ENCODE measurements around the gene SMYD4. TPM values are rescaled to one million over a fixed set of nuclear protein-coding genes. Genes with fewer than 3 reads are reported as not detected.
A peak's percentile ranks its signal among the peaks of the same experiment; 100 is the strongest.
"Not testable (repeated sequence)": the region's sequence is repeated elsewhere in the genome, so short reads cannot be mapped to it uniquely, and the experiment has no call there.

SMYD4 gene
- total RNA-seq, 4 donors from 2014 or later, result 15.1 to 18.1 (median 16.7) TPM

DNA sequence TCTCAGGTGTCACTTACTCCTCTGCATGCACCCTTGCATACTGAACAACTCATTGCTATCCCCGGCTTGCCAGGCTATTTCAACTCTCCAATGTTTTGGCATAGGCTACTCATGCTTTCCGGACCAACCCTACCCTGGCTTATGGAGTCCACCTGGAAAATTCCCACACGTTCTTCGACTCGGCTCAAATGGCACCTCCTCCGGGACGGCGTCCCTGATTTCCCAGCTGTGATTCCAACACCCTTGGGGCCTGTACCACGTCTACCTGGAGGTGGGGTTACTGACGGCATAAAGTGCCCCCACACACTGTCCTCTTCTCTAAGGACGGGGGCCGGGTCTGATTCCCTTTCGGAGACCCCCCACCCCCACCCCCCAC, 498 bp downstream of the SMYD4 start:
- in situ Hi-C loops (cut with MboI; ENCODE audit: low sequenced_read_pairs in 4 of 4) (no loop called here), intact Hi-C loops (cut with DNase I; ENCODE audit: low total_unique reads) (loop anchor here (5.0 kb wide), 1 partner anchor 42 kb away; no protein-coding TSS in a partner anchor)
- Histone ChIP-seq H3K27me3 (no peaks in the 10 kb centered on the region), H3K9me3 (no peaks in the 10 kb centered on the region), H3K4me3 (peak overlapping the region; percentile 82 to 93 (median 92)), H3K36me3 (peaks cover 0 to 29% of the 10 kb centered on the region in 2 donors), H3K27ac (peak overlapping the region; percentile 95 to 98 (median 96)), H3K4me1 (peaks cover 13 to 15% of the 10 kb centered on the region in 2 donors)
- TF ChIP-seq, protein P1, sequence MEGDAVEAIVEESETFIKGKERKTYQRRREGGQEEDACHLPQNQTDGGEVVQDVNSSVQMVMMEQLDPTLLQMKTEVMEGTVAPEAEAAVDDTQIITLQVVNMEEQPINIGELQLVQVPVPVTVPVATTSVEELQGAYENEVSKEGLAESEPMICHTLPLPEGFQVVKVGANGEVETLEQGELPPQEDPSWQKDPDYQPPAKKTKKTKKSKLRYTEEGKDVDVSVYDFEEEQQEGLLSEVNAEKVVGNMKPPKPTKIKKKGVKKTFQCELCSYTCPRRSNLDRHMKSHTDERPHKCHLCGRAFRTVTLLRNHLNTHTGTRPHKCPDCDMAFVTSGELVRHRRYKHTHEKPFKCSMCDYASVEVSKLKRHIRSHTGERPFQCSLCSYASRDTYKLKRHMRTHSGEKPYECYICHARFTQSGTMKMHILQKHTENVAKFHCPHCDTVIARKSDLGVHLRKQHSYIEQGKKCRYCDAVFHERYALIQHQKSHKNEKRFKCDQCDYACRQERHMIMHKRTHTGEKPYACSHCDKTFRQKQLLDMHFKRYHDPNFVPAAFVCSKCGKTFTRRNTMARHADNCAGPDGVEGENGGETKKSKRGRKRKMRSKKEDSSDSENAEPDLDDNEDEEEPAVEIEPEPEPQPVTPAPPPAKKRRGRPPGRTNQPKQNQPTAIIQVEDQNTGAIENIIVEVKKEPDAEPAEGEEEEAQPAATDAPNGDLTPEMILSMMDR (IDR thresholded peaks at IDR 0.05 in 4 of 5, conservative IDR thresholded peaks at IDR 0.05 in 1 of 5), result no peak
- TF ChIP-seq POLR2A (IDR thresholded peaks at IDR 0.05), result no peak
- ATAC-seq (peak; percentile 77 to 78), DNase-seq (peak; percentile 46 to 81)

DNA sequence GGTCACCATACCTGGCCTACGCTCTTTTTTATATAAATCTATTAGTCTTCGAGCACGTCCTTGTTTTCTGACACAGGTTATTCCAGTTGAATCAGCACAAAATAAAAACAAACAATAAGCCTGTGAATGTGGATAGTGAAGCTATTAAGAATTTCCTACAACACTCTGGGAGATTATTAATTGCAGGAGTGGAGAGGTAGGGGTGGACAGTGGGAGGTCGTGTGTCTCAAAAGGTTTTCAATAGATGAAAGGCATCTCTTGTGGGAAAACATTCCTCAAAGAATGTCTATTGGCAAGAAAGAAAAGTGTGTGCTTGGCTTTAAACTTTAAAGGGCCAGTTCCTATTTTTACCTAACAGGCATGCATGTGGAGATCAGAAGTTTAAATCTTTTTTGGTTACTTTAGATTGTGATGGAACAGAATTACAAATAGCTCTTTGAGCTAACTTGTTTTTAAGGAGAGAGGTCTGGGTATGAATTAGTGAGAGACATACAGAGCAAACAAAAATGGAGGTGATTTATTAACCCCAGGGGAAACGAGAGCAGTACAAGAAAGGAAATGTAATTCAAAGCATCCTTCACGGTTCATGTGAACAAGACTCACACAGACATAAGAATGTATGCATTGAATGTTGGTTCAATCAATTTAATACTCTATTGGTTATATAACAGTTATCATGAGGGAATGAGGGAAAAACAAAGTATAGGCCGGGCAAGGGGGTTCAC, 9.0 kb downstream of the SMYD4 start:
- H3K9me3 ChIP-seq, result no peaks in the 10 kb centered on the region
- in situ Hi-C loops (cut with MboI; ENCODE audit: low sequenced_read_pairs in 4 of 4) (no loop called here), intact Hi-C loops (cut with DNase I; ENCODE audit: low total_unique reads) (no loop called here)
- TF ChIP-seq POLR2A (IDR thresholded peaks at IDR 0.05), result no peak
- TF ChIP-seq, protein P1 (IDR thresholded peaks at IDR 0.05 in 4 of 5, conservative IDR thresholded peaks at IDR 0.05 in 1 of 5), result no peak
- no peak overlapping the region for H3K4me3 ChIP-seq
- H3K27ac ChIP-seq, result no peak overlapping the region
- peaks cover 3 to 6% of the 10 kb centered on the region in 2 donors for H3K4me1 ChIP-seq
- H3K36me3 ChIP-seq, result peaks cover 0 to 13% of the 10 kb centered on the region in 2 donors
- H3K27me3 ChIP-seq, result no peaks in the 10 kb centered on the region
- DNase-seq (no peak), ATAC-seq (no peak)

DNA sequence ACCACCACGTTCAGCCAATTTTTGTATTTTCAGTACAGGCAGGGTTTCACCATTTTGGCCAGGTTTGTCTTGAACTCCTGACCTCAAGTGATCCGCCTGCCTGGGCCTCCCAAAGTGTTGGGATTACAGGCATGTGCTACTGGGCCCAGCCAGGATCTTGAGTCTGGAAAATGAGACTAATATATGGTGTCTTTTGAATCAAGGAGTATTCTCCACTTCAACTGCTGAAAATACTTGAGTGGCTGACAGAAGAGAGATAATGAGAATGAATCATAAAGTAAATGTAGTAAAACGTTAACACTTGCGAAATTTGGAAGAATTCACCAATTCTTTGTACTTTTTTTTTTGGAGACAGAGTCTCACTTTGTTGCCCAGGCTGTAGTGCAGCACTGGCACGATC, 16.6 kb downstream of the SMYD4 start:
- DNase-seq, result no peak
- no peaks in the 10 kb centered on the region for H3K27me3 ChIP-seq
- H3K9me3 ChIP-seq, result no peaks in the 10 kb centered on the region
- in situ Hi-C loops (cut with MboI; ENCODE audit: low sequenced_read_pairs in 4 of 4) (no loop called here), intact Hi-C loops (cut with DNase I; ENCODE audit: low total_unique reads) (no loop called here)
- TF ChIP-seq POLR2A (IDR thresholded peaks at IDR 0.05), result no peak
- TF ChIP-seq, protein P1 (IDR thresholded peaks at IDR 0.05 in 4 of 5, conservative IDR thresholded peaks at IDR 0.05 in 1 of 5), result no peak
- H3K27ac ChIP-seq, result peak overlapping the region; percentile 81 to 84 (median 82)
- H3K36me3 ChIP-seq, result peaks cover 0 to 15% of the 10 kb centered on the region in 2 donors
- H3K4me3 ChIP-seq, result no peak overlapping the region
- ATAC-seq, result no peak
- H3K4me1 ChIP-seq, result peaks cover 7 to 12% of the 10 kb centered on the region in 2 donors

DNA sequence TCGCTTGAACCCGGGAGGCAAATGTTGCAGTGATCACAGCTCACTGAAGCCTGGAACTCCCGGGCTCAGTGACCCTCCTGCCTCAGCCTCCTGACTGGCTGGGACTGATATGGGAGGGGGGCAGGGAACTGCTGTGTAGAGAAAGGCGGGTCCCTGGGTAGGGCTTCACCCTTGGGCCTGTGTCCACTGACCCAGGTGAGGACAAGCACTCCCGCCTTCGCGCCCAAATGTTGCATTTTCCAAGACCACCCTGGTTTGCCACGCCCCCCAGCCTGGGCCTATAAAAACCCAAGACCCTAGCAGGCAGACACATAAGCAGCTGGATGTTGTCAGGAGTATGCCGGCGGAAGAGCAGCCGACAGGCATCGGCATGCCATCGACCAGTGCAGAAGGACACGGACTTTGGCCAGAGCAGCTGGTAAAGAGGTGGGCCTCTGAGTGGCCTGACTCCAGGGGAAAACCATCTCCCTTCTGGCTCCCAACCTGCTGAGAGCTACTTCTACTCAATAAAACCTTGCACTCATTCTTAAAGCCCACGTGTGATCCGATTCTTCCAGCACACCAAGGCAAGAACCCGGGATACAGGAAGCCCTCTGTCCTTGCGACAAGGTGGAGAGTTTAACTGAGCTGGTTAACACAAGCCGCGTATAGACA, 19.1 kb downstream of the SMYD4 start:
- Histone ChIP-seq H3K36me3 (peaks cover 0 to 22% of the 10 kb centered on the region in 2 donors), H3K27me3 (no peaks in the 10 kb centered on the region), H3K27ac (no peak overlapping the region), H3K4me1 (peaks cover 2 to 7% of the 10 kb centered on the region in 2 donors), H3K4me3 (no peak overlapping the region), H3K9me3 (no peaks in the 10 kb centered on the region)
- ATAC-seq (no peak), DNase-seq (no peak)
- in situ Hi-C loops (cut with MboI; ENCODE audit: low sequenced_read_pairs in 4 of 4), result no loop called here
- TF ChIP-seq POLR2A (IDR thresholded peaks at IDR 0.05), result no peak
- TF ChIP-seq, protein P1 (IDR thresholded peaks at IDR 0.05 in 4 of 5, conservative IDR thresholded peaks at IDR 0.05 in 1 of 5), result no peak
- intact Hi-C loops (cut with DNase I; ENCODE audit: low total_unique reads), result no loop called here

DNA sequence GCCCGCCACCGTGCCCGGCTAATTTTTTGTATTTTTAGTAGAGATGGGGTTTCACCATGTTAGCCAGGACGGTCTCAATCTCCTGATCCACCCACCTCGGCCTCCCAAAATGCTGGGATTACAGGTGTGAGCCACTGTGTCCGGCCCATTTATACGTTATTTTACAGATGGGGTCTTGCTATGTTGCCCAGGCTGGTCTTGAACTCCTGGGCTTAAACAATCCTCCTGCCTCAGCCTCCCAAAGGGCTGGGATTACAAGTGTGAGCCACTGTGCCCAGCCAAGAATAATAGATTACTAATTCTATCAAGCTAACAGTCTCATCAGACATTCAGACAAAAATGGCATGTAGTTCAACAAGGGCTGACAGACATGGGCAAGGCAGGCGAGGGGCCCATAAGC, 19.9 kb downstream of the SMYD4 start:
- intact Hi-C loops (cut with DNase I; ENCODE audit: low total_unique reads); H3K4me3 ChIP-seq; in situ Hi-C loops (cut with MboI; ENCODE audit: low sequenced_read_pairs in 4 of 4); H3K27ac ChIP-seq; DNase-seq; H3K27me3 ChIP-seq; H3K9me3 ChIP-seq; H3K4me1 ChIP-seq; ATAC-seq: not testable (repeated sequence)
- peaks cover 0 to 22% of the 10 kb centered on the region in 2 donors for H3K36me3 ChIP-seq
